HL-60 (cell line): ENCODE results near the gene CACNA1D.

Source experiments
- DNase-seq, 2 experiments: peaks; one replicate each; pipeline ENCODE4 v3.0.0-alpha.2; 2010 to 2020; ENCODE audit warnings: low read depth in 1 of 2, low spot score in 1 of 2
- H3K27ac ChIP-seq: fragments of 250-450 bp; sonication (Bioruptor Pico); replicated peaks from 2 replicates; pipeline ENCODE4 v1.5.1; 2020; ENCODE audit warnings: mild to moderate bottlenecking, moderate library complexity
- H3K27me3 ChIP-seq: fragments of 250-450 bp; sonication (Bioruptor Pico); 2 replicates; pipeline ENCODE4 v1.5.1; 2021; ENCODE audit warnings: mild to moderate bottlenecking, moderate library complexity; ENCODE audit not compliant: insufficient read depth, poor library complexity, severe bottlenecking
- H3K4me3 ChIP-seq: replicated peaks from 2 replicates; pipeline ENCODE4 v1.5.1; 2011; ENCODE audit warnings: mild to moderate bottlenecking, control low read depth, low read length; ENCODE audit not compliant: insufficient read depth
- GABPA ChIP-seq: IDR thresholded peaks from 2 replicates; pipeline ENCODE4 v1.6.1; 2012; ENCODE audit warnings: low read depth
- POLR2AphosphoS5 ChIP-seq: IDR thresholded peaks from 2 replicates; pipeline ENCODE4 v1.6.1; 2012; ENCODE audit warnings: low read depth
- SPI1 ChIP-seq: IDR thresholded peaks from 2 replicates; pipeline ENCODE4 v1.6.1; 2012; ENCODE audit warnings: low read depth, mild to moderate bottlenecking, borderline replicate concordance
- TF ChIP-seq, protein P1 (sequence below): IDR thresholded peaks from 2 replicates; pipeline ENCODE4 v1.6.1; 2012; ENCODE audit warnings: low read depth; ENCODE audit not compliant: insufficient replicate concordance
- TF ChIP-seq, protein P2 (sequence below): IDR thresholded peaks from one replicate; pipeline ENCODE4 v1.5.1; 2011; ENCODE audit warnings: low read length, control low read depth, inconsistent platforms; ENCODE audit not compliant: insufficient read depth

The CACNA1D gene

DNA sequence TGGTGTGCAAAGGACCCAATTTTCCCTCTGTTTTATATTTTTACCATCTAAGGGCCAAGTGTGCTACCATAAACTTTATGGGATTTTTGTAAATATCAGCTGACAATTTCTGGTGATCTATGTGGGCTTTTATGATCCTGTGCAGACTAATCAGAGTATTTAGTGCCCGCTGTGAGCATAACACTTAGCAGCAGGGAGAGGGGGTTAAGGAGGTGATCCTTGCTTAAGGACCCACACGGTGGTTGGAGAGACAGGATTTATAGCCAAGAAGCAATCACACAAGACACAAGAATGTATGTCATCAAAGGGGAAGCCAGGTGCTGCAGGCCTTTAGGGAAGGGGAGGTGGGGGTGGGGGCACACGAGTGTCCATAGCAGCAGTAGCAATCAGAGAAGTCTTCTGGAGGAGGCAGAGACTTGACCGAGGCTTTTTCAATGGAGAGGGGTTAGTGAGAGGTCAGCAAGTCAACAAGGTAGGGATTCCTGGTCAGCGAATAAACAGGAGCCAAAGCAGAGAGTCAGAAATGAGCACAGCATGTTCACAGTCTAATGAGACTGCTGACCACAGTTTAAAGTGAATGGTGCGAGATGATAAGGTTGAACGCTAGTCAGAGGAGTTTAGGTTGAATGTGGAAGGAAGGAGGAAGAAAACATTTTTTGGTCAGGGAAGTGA lies 4.5 kb upstream of the CACNA1D start:
- Histone ChIP-seq H3K27ac (no peak overlapping the region), H3K27me3 (peaks cover 31% of the 10 kb centered on the region), H3K4me3 (no peak overlapping the region)
- DNase-seq, result no peak
- TF ChIP-seq, protein P1, sequence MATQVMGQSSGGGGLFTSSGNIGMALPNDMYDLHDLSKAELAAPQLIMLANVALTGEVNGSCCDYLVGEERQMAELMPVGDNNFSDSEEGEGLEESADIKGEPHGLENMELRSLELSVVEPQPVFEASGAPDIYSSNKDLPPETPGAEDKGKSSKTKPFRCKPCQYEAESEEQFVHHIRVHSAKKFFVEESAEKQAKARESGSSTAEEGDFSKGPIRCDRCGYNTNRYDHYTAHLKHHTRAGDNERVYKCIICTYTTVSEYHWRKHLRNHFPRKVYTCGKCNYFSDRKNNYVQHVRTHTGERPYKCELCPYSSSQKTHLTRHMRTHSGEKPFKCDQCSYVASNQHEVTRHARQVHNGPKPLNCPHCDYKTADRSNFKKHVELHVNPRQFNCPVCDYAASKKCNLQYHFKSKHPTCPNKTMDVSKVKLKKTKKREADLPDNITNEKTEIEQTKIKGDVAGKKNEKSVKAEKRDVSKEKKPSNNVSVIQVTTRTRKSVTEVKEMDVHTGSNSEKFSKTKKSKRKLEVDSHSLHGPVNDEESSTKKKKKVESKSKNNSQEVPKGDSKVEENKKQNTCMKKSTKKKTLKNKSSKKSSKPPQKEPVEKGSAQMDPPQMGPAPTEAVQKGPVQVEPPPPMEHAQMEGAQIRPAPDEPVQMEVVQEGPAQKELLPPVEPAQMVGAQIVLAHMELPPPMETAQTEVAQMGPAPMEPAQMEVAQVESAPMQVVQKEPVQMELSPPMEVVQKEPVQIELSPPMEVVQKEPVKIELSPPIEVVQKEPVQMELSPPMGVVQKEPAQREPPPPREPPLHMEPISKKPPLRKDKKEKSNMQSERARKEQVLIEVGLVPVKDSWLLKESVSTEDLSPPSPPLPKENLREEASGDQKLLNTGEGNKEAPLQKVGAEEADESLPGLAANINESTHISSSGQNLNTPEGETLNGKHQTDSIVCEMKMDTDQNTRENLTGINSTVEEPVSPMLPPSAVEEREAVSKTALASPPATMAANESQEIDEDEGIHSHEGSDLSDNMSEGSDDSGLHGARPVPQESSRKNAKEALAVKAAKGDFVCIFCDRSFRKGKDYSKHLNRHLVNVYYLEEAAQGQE, result no peak
- no peak for TF ChIP-seq GABPA
- TF ChIP-seq, protein P2, sequence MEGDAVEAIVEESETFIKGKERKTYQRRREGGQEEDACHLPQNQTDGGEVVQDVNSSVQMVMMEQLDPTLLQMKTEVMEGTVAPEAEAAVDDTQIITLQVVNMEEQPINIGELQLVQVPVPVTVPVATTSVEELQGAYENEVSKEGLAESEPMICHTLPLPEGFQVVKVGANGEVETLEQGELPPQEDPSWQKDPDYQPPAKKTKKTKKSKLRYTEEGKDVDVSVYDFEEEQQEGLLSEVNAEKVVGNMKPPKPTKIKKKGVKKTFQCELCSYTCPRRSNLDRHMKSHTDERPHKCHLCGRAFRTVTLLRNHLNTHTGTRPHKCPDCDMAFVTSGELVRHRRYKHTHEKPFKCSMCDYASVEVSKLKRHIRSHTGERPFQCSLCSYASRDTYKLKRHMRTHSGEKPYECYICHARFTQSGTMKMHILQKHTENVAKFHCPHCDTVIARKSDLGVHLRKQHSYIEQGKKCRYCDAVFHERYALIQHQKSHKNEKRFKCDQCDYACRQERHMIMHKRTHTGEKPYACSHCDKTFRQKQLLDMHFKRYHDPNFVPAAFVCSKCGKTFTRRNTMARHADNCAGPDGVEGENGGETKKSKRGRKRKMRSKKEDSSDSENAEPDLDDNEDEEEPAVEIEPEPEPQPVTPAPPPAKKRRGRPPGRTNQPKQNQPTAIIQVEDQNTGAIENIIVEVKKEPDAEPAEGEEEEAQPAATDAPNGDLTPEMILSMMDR, result no peak
- no peak for TF ChIP-seq SPI1
- TF ChIP-seq POLR2AphosphoS5, result no peak

DNA sequence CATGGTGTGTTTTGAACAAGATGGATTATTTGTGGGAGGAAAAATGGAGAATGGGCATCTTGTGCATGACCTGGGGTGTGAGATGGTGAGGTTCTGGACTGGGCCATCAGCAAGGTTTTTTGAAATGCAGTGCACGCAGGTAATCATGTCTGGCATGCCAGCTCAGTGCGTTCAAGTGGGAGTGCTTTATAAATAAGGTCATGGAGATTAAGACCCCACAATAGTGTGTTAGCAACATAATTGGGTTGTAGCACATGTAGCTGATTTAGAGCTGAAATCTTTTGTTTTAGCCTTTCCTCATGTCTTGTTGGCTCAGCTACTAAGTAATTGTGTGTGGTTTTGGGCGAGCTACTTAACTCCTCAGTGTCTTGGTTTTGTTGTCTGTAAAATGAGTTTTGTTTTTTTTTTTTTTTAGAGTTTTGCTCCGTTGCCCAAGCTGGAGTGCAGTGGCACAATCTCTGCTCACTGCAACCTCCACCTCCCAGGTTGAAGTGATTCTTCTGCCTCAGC lies 3.9 kb upstream of the CACNA1D start:
- H3K4me3 ChIP-seq, result no peak overlapping the region
- no peak for DNase-seq
- peaks cover 37% of the 10 kb centered on the region for H3K27me3 ChIP-seq
- no peak overlapping the region for H3K27ac ChIP-seq
- TF ChIP-seq, protein P2, result no peak
- TF ChIP-seq POLR2AphosphoS5 (no peak), GABPA (no peak), SPI1 (no peak)
- TF ChIP-seq, protein P1, result no peak

DNA sequence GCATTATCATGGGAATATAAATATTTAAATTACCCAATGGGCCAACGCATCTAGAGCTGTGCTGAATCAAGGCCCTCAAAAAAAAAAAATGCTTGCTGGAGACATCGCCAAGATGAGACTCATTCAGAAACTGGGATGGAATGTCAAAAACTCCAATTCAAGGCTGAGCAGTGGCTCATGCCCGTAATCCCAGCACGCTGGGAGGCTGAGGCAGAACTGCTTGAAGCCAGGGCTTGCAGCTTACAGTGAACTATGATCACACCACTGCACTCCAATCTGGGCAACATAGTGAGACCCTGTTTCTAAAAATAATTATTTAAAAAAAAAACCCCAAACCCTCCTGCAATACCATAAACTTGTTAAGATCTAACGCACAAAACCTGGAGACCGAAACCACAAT lies 3.1 kb upstream of the CACNA1D start:
- DNase-seq, result no peak
- TF ChIP-seq, protein P2, result no peak
- TF ChIP-seq GABPA (no peak), SPI1 (no peak), POLR2AphosphoS5 (no peak)
- TF ChIP-seq, protein P1, result no peak
- peaks cover 42% of the 10 kb centered on the region for H3K27me3 ChIP-seq
- no peak overlapping the region for H3K4me3 ChIP-seq
- H3K27ac ChIP-seq, result no peak overlapping the region
